HepG2 (cell line): ENCODE measurements around the gene RASSF4. TPM values are rescaled to one million over a fixed set of nuclear protein-coding genes. Genes with fewer than 3 reads are reported as not detected.

Experiments used
- FOXA3 ChIP-seq: IDR thresholded peaks from 2 replicates; pipeline ENCODE4 v1.6.1; 2016; ENCODE audit warnings: missing genetic modification reagents, missing compliant biosample characterization
- GTF2F1 ChIP-seq: fragments of 150-350 bp; IDR thresholded peaks from 2 replicates; pipeline ENCODE4 v1.6.1; 2014; ENCODE audit warnings: low read length
- HCFC1 ChIP-seq: fragments of 150-350 bp; IDR thresholded peaks from 2 replicates; pipeline ENCODE4 v1.6.1; 2014; ENCODE audit warnings: low read depth, low read length
- HDAC2 ChIP-seq: sonication (generic); formaldehyde crosslinking; IDR thresholded peaks from 2 replicates; pipeline ENCODE4 v1.4.0; 2020; ENCODE audit warnings: missing genetic modification reagents
- KAT7 ChIP-seq: IDR thresholded peaks from 2 replicates; pipeline ENCODE4 v1.6.1; 2018; ENCODE audit warnings: borderline replicate concordance, missing compliant biosample characterization
- KDM5A ChIP-seq: fragments of 200-600 bp; sonication (generic); IDR thresholded peaks from 2 replicates; pipeline ENCODE4 v1.7.0; 2018; ENCODE audit warnings: antibody characterized with exemption, mild to moderate bottlenecking, low read length, borderline replicate concordance
- KLF16 ChIP-seq, 2 experiments: sonication (generic) in 1 of 2; formaldehyde crosslinking in 1 of 2; IDR thresholded peaks; 2 replicates each; pipeline versions ENCODE4 v1.6.1 to v1.8.0; 2016 to 2023; ENCODE audit warnings: missing genetic modification reagents in 2 of 2, missing compliant biosample characterization in 1 of 2
- PAF1 ChIP-seq: IDR thresholded peaks from 2 replicates; pipeline ENCODE4 v1.6.1; 2016; ENCODE audit warnings: missing genetic modification reagents, missing compliant biosample characterization
- SIX4 ChIP-seq: sonication (generic); formaldehyde crosslinking; IDR thresholded peaks from 2 replicates; pipeline ENCODE4 v1.4.0; 2020; ENCODE audit warnings: missing genetic modification reagents
- SP2 ChIP-seq: sonication (generic); formaldehyde crosslinking; IDR thresholded peaks from 2 replicates; pipeline ENCODE4 v1.5.1; 2020; ENCODE audit warnings: mild to moderate bottlenecking, missing genetic modification reagents
- TBL1XR1 ChIP-seq: fragments of 150-350 bp; IDR thresholded peaks from 2 replicates; pipeline ENCODE4 v1.6.1; 2014; ENCODE audit warnings: borderline replicate concordance, low read length; ENCODE audit not compliant: partially characterized antibody
- TBP ChIP-seq: sonication (generic); formaldehyde crosslinking; IDR thresholded peaks from 2 replicates; pipeline ENCODE4 v1.5.0; 2020; ENCODE audit warnings: missing genetic modification reagents
- TCF7 ChIP-seq: sonication (generic); IDR thresholded peaks from 2 replicates; pipeline ENCODE4 v1.6.1; 2016; ENCODE audit warnings: antibody characterized with exemption, low read depth
- TFE3 ChIP-seq: IDR thresholded peaks from 2 replicates; pipeline ENCODE4 v1.6.1; 2016
- TOE1 ChIP-seq: sonication (generic); formaldehyde crosslinking; IDR thresholded peaks from 2 replicates; pipeline ENCODE4 v1.4.0; 2020; ENCODE audit warnings: mild to moderate bottlenecking, missing genetic modification reagents
- ZBTB10 ChIP-seq: sonication (generic); formaldehyde crosslinking; IDR thresholded peaks from 2 replicates; pipeline ENCODE4 v1.4.0; 2020; ENCODE audit warnings: missing genetic modification reagents, borderline replicate concordance
- ZKSCAN5 ChIP-seq: sonication (generic); formaldehyde crosslinking; IDR thresholded peaks from 2 replicates; pipeline ENCODE4 v1.5.1; 2020; ENCODE audit warnings: mild to moderate bottlenecking, missing genetic modification reagents
- ZNF205 ChIP-seq: IDR thresholded peaks from 2 replicates; pipeline ENCODE4 v1.6.1; 2018; ENCODE audit warnings: missing biosample characterization, missing genetic modification reagents
- ZNF230 ChIP-seq: sonication (generic); formaldehyde crosslinking; IDR thresholded peaks from 2 replicates; pipeline ENCODE4 v1.4.0; 2020; ENCODE audit warnings: mild to moderate bottlenecking, missing genetic modification reagents
- ZNF326 ChIP-seq: sonication (generic); formaldehyde crosslinking; IDR thresholded peaks from 2 replicates; pipeline ENCODE4 v1.4.0; 2020; ENCODE audit warnings: missing genetic modification reagents, borderline replicate concordance
- ZNF557 ChIP-seq: sonication (generic); formaldehyde crosslinking; IDR thresholded peaks from 2 replicates; pipeline ENCODE4 v1.4.0; 2020; ENCODE audit warnings: missing genetic modification reagents
- ZNF709 ChIP-seq: sonication (generic); formaldehyde crosslinking; IDR thresholded peaks from 2 replicates; pipeline ENCODE4 v1.5.0; 2020; ENCODE audit warnings: mild to moderate bottlenecking, missing genetic modification reagents
- ZNF747 ChIP-seq: sonication (generic); formaldehyde crosslinking; IDR thresholded peaks from 2 replicates; pipeline ENCODE4 v1.8.1; 2023; ENCODE audit warnings: missing genetic modification reagents, mild to moderate bottlenecking, borderline replicate concordance
- ZNF777 ChIP-seq: sonication (generic); formaldehyde crosslinking; IDR thresholded peaks from 2 replicates; pipeline ENCODE4 v1.4.0; 2020; ENCODE audit warnings: missing genetic modification reagents
- ZNF792 ChIP-seq: IDR thresholded peaks from 2 replicates; pipeline ENCODE4 v1.6.1; 2016
- polyA plus RNA-seq, 8 experiments: library from polyadenylated mRNA; depleted of rRNA in 3 of 8; stranded (reverse) in 7 of 8; unstranded in 1 of 8; fragments of >200 nt; fragmentation: Illumina TruSeq in 4 of 8; extraction: Trizol in 4 of 8; gene quantifications; 2 replicates each; pipeline versions ENCODE4 v1.2.1 to v1.2.3, GENCODE V29; 2011 to 2016; ENCODE audit warnings: low read depth in 4 of 8, missing spikeins in 1 of 8, mixed read lengths in 1 of 8; ENCODE audit not compliant: insufficient read depth in 1 of 8
- total RNA-seq, 5 experiments: library from RNA; depleted of rRNA; stranded (reverse); fragments of >200 nt; fragmentation: Illumina TruSeq; extraction: Trizol; gene quantifications; 2 replicates each; pipeline ENCODE4 v1.2.3, GENCODE V29; 2016; ENCODE audit warnings: low read depth in 1 of 5
- TF ChIP-seq, protein P1 (sequence below): sonication (generic); formaldehyde crosslinking; IDR thresholded peaks from 2 replicates; pipeline ENCODE4 v1.4.0; 2020; ENCODE audit warnings: missing genetic modification reagents, mild to moderate bottlenecking, borderline replicate concordance

The RASSF4 gene
- total and polyA plus RNA-seq, 2 of the 13 experiments (the other 11 are each of a cell fraction or from before 2014, with no cell fraction given): 34.0 to 51.7 TPM

DNA sequence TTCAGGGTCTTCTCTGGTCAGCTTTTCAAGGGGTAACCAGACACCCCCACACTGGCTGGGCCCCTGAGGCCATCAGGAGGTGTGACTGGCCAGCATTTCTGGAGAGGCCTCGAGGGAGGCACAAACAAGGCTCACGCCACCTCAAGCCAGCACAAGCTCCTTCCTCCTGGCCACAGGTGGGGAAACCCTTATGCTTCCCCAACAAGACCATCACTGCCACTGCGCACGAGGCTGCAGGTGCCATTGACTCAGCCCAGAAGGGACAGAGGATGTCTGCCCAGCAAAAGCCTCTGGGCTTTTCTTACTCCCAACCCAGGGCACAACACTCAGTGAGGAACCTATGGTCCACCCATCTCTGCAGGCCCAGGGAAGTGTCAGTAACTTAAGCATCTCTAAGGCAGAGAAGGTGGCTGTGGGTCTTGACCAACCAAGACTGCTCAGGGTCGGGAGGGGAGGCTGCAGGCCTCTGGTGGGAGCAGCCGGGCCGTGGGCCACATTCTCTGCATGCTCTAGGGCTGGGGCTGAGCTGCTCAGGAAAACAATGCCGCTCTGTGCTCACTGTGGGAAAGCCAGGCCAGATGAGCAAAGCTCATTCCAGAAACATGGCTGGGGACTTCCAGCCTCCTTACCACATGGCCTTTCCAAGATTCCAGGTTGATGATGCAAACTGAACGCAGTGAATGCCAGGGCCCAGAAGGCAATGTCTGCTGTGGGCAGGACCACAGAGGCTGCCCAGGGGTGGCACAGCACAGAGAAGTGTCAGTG, 24.2 kb upstream of the RASSF4 start (continued):
- no peak for TF ChIP-seq TBL1XR1
- TF ChIP-seq ZNF205 (CRISPR knock-in tag): peak; percentile 78; the same call in 1 of the 2 replicates
- TF ChIP-seq KLF16 (CRISPR knock-in tag; IDR thresholded peaks at IDR 0.05): peak in 1 of 2 experiments; percentile 84; a peak in 2 of 4 replicates
- TF ChIP-seq, protein P1, sequence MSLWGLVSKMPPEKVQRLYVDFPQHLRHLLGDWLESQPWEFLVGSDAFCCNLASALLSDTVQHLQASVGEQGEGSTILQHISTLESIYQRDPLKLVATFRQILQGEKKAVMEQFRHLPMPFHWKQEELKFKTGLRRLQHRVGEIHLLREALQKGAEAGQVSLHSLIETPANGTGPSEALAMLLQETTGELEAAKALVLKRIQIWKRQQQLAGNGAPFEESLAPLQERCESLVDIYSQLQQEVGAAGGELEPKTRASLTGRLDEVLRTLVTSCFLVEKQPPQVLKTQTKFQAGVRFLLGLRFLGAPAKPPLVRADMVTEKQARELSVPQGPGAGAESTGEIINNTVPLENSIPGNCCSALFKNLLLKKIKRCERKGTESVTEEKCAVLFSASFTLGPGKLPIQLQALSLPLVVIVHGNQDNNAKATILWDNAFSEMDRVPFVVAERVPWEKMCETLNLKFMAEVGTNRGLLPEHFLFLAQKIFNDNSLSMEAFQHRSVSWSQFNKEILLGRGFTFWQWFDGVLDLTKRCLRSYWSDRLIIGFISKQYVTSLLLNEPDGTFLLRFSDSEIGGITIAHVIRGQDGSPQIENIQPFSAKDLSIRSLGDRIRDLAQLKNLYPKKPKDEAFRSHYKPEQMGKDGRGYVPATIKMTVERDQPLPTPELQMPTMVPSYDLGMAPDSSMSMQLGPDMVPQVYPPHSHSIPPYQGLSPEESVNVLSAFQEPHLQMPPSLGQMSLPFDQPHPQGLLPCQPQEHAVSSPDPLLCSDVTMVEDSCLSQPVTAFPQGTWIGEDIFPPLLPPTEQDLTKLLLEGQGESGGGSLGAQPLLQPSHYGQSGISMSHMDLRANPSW (CRISPR knock-in tag): no peak; the same call in 1 of the 2 replicates
- TF ChIP-seq TBP (CRISPR knock-in tag): no peak
- TF ChIP-seq PAF1 (CRISPR knock-in tag): no peak
- TF ChIP-seq ZNF747 (CRISPR knock-in tag): peak; percentile 84; the same call in 1 of the 2 replicates
- TF ChIP-seq SIX4: peak; percentile 44; the same call in 1 of the 2 replicates
- peak; percentile 72 for TF ChIP-seq FOXA3 (CRISPR knock-in tag)
- TF ChIP-seq KDM5A: no peak
- TF ChIP-seq ZNF230: peak; percentile 62; the same call in 1 of the 2 replicates
- TF ChIP-seq ZNF557 (CRISPR knock-in tag): peak; percentile 96
- no peak for TF ChIP-seq ZNF326
- peak; percentile 89 for TF ChIP-seq HDAC2 (CRISPR knock-in tag)
- no peak for TF ChIP-seq ZKSCAN5 (CRISPR knock-in tag)
- no peak for TF ChIP-seq KAT7 (CRISPR knock-in tag)
- TF ChIP-seq ZNF777 (CRISPR knock-in tag): no peak
- TF ChIP-seq SP2: no peak
- TF ChIP-seq GTF2F1: no peak
- TF ChIP-seq TCF7: no peak
- TF ChIP-seq TOE1 (CRISPR knock-in tag): no peak
- no peak for TF ChIP-seq ZBTB10 (CRISPR knock-in tag)
- 0 out of 2 replicates have a peak, but pooled peaks have one; percentile 11 for TF ChIP-seq HCFC1
- peak; percentile 94 for TF ChIP-seq ZNF792 (CRISPR knock-in tag)
- peak; percentile 97 for TF ChIP-seq ZNF709
- peak; percentile 86 for TF ChIP-seq TFE3 (CRISPR knock-in tag)
